Erythroblast (primary cell): ENCODE data around the gene ACVR1.

Experiments used
- GATA1 ChIP-seq: IDR thresholded peaks from 2 replicates; pipeline ENCODE4 v1.6.1; 2011; ENCODE audit warnings: low read depth, mild to moderate bottlenecking, control low read depth, low read length, moderate library complexity
- POLR2A ChIP-seq: IDR thresholded peaks from 2 replicates; pipeline ENCODE4 v1.6.1; 2011; ENCODE audit warnings: mild to moderate bottlenecking, low read length

DNA sequence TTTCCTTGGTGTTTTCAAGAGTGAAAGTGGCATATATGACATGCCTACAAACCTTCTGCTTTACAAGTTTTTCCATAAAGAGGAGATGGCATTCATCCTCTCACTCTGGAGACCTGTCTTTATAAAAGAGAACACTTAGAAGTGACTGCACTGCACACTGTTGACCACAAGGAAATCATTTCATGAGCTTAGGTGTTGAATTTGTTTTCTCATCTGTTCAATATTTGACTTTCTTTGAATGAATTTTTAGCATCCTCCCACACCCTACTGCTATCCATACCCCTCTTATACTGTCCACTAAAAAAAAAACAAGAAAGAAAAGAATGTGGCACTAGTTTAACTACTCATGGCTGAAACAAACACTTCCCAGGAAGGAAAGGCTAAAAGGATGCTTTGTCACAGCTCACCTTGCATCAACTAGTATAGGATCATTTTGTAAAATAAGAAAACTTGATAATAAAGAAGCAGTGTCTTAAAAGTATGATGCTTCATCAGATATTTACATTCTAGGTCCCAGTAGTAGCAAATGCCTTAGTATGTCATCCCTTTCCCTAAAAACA, 83.0 kb downstream of the ACVR1 start:
- no peak for TF ChIP-seq POLR2A
- no peak for TF ChIP-seq GATA1
